PC-9 (cell line): ENCODE measurements around the gene WBP1.

ENCODE experiments used
- EZH2 ChIP-seq: fragments of 200-600 bp; sonication (generic); IDR thresholded peaks from 2 replicates; pipeline ENCODE4 v1.8.0; 2017; ENCODE audit warnings: antibody characterized with exemption, low read depth
- TF ChIP-seq, protein P1 (sequence below): fragments of 200-600 bp; sonication (generic); conservative IDR thresholded peaks from 2 replicates; pipeline ENCODE4 v1.6.1; 2017; ENCODE audit warnings: mixed run types, antibody characterized with exemption, mild to moderate bottlenecking, moderate library complexity

DNA sequence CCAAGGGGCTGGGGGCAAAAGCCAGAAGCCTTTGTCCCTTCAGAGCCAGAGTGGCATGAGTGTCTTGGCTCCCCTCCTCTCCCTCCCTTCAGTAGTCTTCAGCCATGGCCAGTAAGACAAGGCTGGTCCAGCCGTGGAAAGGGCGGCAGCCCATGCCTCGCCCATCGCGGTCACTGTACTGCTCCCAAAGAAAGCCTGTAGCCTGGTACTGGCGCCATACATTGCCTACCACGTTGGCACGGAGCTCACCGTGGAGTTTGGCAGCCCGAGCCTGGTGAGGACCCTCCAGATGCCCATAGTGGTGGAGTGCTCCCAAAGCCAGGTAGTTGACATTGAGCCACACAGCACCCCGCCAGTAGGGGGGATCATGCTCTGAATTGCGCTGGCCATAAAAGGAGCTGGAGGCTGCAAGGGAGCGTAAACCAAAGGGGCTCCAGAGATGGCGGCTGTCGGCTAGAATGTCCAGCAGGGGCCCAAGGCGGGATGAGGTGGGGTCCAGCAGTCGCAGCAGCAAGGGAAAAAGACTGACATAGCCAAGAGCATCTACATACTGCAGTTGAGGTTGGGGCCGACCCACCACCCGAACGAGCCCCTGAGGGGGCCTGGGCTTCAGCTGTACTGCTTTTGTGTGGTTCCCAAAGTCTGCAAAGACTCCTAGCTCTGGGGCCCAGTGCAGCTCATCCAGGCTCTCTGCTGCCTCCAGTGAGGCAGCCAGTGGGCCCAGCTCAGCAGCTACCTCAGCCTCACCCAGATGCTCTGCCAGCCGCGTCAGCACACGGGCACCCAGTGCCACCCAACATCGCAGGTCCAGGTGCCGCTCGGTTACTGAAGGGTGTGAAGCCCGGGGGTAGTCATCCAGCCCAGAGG is 3.2 kb downstream of the WBP1 start:
- TF ChIP-seq, protein P1, sequence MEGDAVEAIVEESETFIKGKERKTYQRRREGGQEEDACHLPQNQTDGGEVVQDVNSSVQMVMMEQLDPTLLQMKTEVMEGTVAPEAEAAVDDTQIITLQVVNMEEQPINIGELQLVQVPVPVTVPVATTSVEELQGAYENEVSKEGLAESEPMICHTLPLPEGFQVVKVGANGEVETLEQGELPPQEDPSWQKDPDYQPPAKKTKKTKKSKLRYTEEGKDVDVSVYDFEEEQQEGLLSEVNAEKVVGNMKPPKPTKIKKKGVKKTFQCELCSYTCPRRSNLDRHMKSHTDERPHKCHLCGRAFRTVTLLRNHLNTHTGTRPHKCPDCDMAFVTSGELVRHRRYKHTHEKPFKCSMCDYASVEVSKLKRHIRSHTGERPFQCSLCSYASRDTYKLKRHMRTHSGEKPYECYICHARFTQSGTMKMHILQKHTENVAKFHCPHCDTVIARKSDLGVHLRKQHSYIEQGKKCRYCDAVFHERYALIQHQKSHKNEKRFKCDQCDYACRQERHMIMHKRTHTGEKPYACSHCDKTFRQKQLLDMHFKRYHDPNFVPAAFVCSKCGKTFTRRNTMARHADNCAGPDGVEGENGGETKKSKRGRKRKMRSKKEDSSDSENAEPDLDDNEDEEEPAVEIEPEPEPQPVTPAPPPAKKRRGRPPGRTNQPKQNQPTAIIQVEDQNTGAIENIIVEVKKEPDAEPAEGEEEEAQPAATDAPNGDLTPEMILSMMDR, result no peak; the same call in 1 of the 2 replicates
- no peak for TF ChIP-seq EZH2
